ENCODE data around the gene LONRF2. TPM values are rescaled to one million over a fixed set of nuclear protein-coding genes. Genes with fewer than 3 reads are reported as not detected.

LONRF2 gene
- total and polyA plus RNA-seq, 8 donors, result 2.0 to 7.1 (median 6.8) TPM

DNA sequence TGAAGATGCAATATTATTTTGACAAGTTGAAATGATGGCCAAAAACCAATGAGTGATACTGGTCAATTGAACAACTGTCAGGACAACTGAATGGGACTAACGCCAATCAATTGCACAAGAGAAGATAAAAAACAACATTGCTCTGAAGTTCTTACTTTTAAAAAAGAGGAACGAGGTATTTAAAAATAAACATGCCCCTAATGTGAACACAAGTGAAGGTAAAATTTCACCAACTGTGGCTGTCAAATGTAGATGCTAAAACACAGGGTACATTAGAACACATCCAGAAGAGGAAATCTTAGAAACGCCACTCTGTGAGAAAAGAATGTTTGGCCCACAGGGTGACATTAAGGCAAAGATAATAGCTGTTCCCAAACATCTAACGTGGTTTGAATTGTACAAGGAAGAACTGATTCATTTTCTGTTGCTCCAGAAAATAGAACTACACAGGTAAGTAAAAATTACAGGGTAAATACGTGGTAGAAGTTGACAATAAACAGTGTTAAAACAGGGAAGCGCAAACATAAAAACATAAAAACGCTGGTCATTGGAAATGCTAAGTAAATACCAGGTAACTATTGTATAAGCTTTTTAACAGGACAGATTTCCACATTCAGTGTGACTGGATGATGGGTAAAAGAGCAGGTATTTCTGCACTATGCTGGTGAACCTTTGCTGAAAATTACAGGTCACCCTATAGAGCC, 20.3 kb downstream of the LONRF2 start:
- DNase-seq (no peak), ATAC-seq (no peak), FAIRE-seq (no peak)
- Histone ChIP-seq H3K36me3 (peaks cover 0 to 43% (median 7%) of the 10 kb centered on the region in 3 donors), H3K9me3 (no peaks in the 10 kb centered on the region), H3K4me3 (no peak overlapping the region), H3K4me1 (no peaks in the 10 kb centered on the region), H3K27me3 (no peaks in the 10 kb centered on the region), H3K27ac (no peak overlapping the region)
- WGBS, 2 donors, result 79 to 80% methylated on average over 7 of the region's 7 CpGs
- TF ChIP-seq, protein P1, sequence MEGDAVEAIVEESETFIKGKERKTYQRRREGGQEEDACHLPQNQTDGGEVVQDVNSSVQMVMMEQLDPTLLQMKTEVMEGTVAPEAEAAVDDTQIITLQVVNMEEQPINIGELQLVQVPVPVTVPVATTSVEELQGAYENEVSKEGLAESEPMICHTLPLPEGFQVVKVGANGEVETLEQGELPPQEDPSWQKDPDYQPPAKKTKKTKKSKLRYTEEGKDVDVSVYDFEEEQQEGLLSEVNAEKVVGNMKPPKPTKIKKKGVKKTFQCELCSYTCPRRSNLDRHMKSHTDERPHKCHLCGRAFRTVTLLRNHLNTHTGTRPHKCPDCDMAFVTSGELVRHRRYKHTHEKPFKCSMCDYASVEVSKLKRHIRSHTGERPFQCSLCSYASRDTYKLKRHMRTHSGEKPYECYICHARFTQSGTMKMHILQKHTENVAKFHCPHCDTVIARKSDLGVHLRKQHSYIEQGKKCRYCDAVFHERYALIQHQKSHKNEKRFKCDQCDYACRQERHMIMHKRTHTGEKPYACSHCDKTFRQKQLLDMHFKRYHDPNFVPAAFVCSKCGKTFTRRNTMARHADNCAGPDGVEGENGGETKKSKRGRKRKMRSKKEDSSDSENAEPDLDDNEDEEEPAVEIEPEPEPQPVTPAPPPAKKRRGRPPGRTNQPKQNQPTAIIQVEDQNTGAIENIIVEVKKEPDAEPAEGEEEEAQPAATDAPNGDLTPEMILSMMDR (IDR thresholded peaks at IDR 0.05), result no peak
- intact Hi-C loops (cut with DNase I), result no loop called here

- H3K27ac ChIP-seq, result no peak overlapping the region
- FAIRE-seq (no peak), ATAC-seq (no peak), DNase-seq (no peak)
- peaks cover 0 to 30% (median 7%) of the 10 kb centered on the region in 3 donors for H3K36me3 ChIP-seq
- no peaks in the 10 kb centered on the region for H3K27me3 ChIP-seq
- no peak overlapping the region for H3K4me3 ChIP-seq
- H3K9me3 ChIP-seq, result no peaks in the 10 kb centered on the region
- H3K4me1 ChIP-seq, result no peaks in the 10 kb centered on the region
- WGBS, 2 donors, result 93% methylated on average over 5 of the region's 5 CpGs
- TF ChIP-seq, protein P1 (IDR thresholded peaks at IDR 0.05), result no peak
- intact Hi-C loops (cut with DNase I), result no loop called here
Measured at GRCh38 chr2:100299548-100299947, 22.8 kb downstream of the LONRF2 start.

GRCh38 chr2:100297511-100297910, 24.8 kb downstream of the LONRF2 start:
- H3K4me1 ChIP-seq, result no peaks in the 10 kb centered on the region
- H3K4me3 ChIP-seq, result no peak overlapping the region
- no peak overlapping the region for H3K27ac ChIP-seq
- no peak for ATAC-seq
- H3K9me3 ChIP-seq, result no peaks in the 10 kb centered on the region
- peaks cover 0 to 44% (median 7%) of the 10 kb centered on the region in 3 donors for H3K36me3 ChIP-seq
- WGBS, 2 donors, result 98% methylated on average over 3 of the region's 3 CpGs
- intact Hi-C loops (cut with DNase I), result no loop called here
- H3K27me3 ChIP-seq, result no peaks in the 10 kb centered on the region
- no peak for DNase-seq
- TF ChIP-seq, protein P1 (IDR thresholded peaks at IDR 0.05), result no peak
- FAIRE-seq, result no peak

DNA sequence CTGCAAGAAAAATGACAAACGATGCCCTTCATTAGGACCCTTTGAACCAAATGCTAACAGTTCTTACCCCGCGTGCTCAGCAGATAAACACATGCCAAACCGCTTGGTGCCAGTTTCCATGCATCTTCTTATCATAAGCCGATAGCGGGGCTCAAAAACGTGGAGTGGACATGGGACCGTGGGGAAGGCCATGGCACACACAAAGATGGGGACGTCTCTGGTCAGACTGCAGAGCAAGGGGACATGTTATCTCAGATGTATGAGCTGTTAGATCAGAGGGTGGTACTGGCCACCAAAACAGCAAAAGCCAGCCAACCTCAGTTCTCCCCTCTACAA, 28.2 kb downstream of the LONRF2 start:
- Histone ChIP-seq H3K4me1 (peaks cover 0 to 17% (median 3%) of the 10 kb centered on the region in 3 donors), H3K27me3 (no peaks in the 10 kb centered on the region), H3K9me3 (no peaks in the 10 kb centered on the region), H3K27ac (no peak overlapping the region), H3K36me3 (peaks cover 0 to 33% (median 5%) of the 10 kb centered on the region in 3 donors), H3K4me3 (no peak overlapping the region)
- FAIRE-seq (no peak), ATAC-seq (no peak), DNase-seq (no peak)
- TF ChIP-seq, protein P1 (IDR thresholded peaks at IDR 0.05), result no peak
- intact Hi-C loops (cut with DNase I), result no loop called here
- WGBS, 2 donors, result 80 to 81% methylated on average over 9 of the region's 9 CpGs
